ENCODE measurements around the gene PTRH1.

Gene PTRH1

GRCh38 chr9:127729522-127730256 lies 14.2 kb upstream of the PTRH1 start:
- no peaks in the 10 kb centered on the region for H3K27me3 ChIP-seq (ENCODE audit: insufficient read depth, poor library complexity, severe bottlenecking)
- TF ChIP-seq POLR2AphosphoS5 (IDR thresholded peaks at IDR 0.05; ENCODE audit: low read depth) (no peak), CTCF (IDR thresholded peaks at IDR 0.05; ENCODE audit: insufficient read depth, low read length) (no peak), GABPA (IDR thresholded peaks at IDR 0.05; ENCODE audit: low read depth) (no peak), REST (IDR thresholded peaks at IDR 0.05; ENCODE audit: insufficient replicate concordance, low read depth) (no peak), SPI1 (IDR thresholded peaks at IDR 0.05; ENCODE audit: borderline replicate concordance, low read depth) (no peak)
- no peak for DNase-seq (ENCODE audit: low read depth in 1 of 2, low spot score in 1 of 2)
- no peak overlapping the region for H3K4me3 ChIP-seq (replicated peaks; ENCODE audit: insufficient read depth, low read length)
- no peak overlapping the region for H3K27ac ChIP-seq (replicated peaks)

GRCh38 chr9:127728808-127729207 lies 13.3 kb upstream of the PTRH1 start:
- Histone ChIP-seq H3K27me3 (ENCODE audit: insufficient read depth, poor library complexity, severe bottlenecking) (no peaks in the 10 kb centered on the region), H3K4me3 (replicated peaks; ENCODE audit: insufficient read depth, low read length) (no peak overlapping the region), H3K27ac (replicated peaks) (no peak overlapping the region)
- TF ChIP-seq CTCF (IDR thresholded peaks at IDR 0.05; ENCODE audit: insufficient read depth, low read length) (no peak), SPI1 (IDR thresholded peaks at IDR 0.05; ENCODE audit: borderline replicate concordance, low read depth) (no peak), POLR2AphosphoS5 (IDR thresholded peaks at IDR 0.05; ENCODE audit: low read depth) (no peak), GABPA (IDR thresholded peaks at IDR 0.05; ENCODE audit: low read depth) (no peak), REST (IDR thresholded peaks at IDR 0.05; ENCODE audit: insufficient replicate concordance, low read depth) (no peak)
- DNase-seq (ENCODE audit: low read depth in 1 of 2, low spot score in 1 of 2) = no peak

GRCh38 chr9:127726871-127727270 lies 11.4 kb upstream of the PTRH1 start:
- Histone ChIP-seq H3K4me3 (replicated peaks; ENCODE audit: insufficient read depth, low read length) (no peak overlapping the region), H3K27me3 (ENCODE audit: insufficient read depth, poor library complexity, severe bottlenecking) (no peaks in the 10 kb centered on the region), H3K27ac (replicated peaks) (no peak overlapping the region)
- DNase-seq (ENCODE audit: low read depth in 1 of 2, low spot score in 1 of 2) = no peak
- TF ChIP-seq GABPA (IDR thresholded peaks at IDR 0.05; ENCODE audit: low read depth) = no peak

- Histone ChIP-seq H3K4me3 (replicated peaks; ENCODE audit: insufficient read depth, low read length) (no peak overlapping the region), H3K27ac (replicated peaks) (no peak overlapping the region), H3K27me3 (ENCODE audit: insufficient read depth, poor library complexity, severe bottlenecking) (no peaks in the 10 kb centered on the region)
- no peak for DNase-seq (ENCODE audit: low read depth in 1 of 2, low spot score in 1 of 2)
- TF ChIP-seq GABPA (IDR thresholded peaks at IDR 0.05; ENCODE audit: low read depth) (no peak), REST (IDR thresholded peaks at IDR 0.05; ENCODE audit: insufficient replicate concordance, low read depth) (no peak), CTCF (IDR thresholded peaks at IDR 0.05; ENCODE audit: insufficient read depth, low read length) (no peak), SPI1 (IDR thresholded peaks at IDR 0.05; ENCODE audit: borderline replicate concordance, low read depth) (no peak), POLR2AphosphoS5 (IDR thresholded peaks at IDR 0.05; ENCODE audit: low read depth) (no peak)
Measured at GRCh38 chr9:127724012-127724411, 8.5 kb upstream of the PTRH1 start.
